WERI-Rb-1 (cell line): ENCODE data around the gene DHX8.

Experiments used
- DNase-seq: peaks from one replicate; pipeline ENCODE4 v3.0.0-alpha.2; 2020
- H3K27ac ChIP-seq: fragments of 250-450 bp; sonication (Bioruptor Pico); 2 replicates; pipeline ENCODE4 v1.5.1; 2020; ENCODE audit warnings: mild to moderate bottlenecking, moderate library complexity
- H3K27me3 ChIP-seq: fragments of 250-450 bp; sonication (Bioruptor Pico); 2 replicates; pipeline ENCODE4 v1.5.1; 2021; ENCODE audit warnings: mild to moderate bottlenecking, low read depth, moderate library complexity; ENCODE audit not compliant: insufficient read depth, severe bottlenecking
- H3K36me3 ChIP-seq: fragments of 250-450 bp; sonication (Bioruptor Pico); 2 replicates; pipeline ENCODE4 v1.5.1; 2020; ENCODE audit warnings: mild to moderate bottlenecking, moderate library complexity
- H3K4me3 ChIP-seq: 2 replicates; pipeline ENCODE4 v1.5.1; 2011; ENCODE audit warnings: low read depth, mild to moderate bottlenecking, control low read depth, low read length
- H3K9me3 ChIP-seq: fragments of 250-450 bp; sonication (Bioruptor Pico); 2 replicates; pipeline ENCODE4 v1.5.1; 2021; ENCODE audit warnings: mild to moderate bottlenecking, moderate library complexity; ENCODE audit not compliant: severe bottlenecking
- TF ChIP-seq, protein P1 (sequence below): IDR thresholded peaks from 2 replicates; pipeline ENCODE4 v1.5.1; 2011; ENCODE audit warnings: low read depth, mild to moderate bottlenecking, control low read depth, inconsistent platforms, low read length

Gene DHX8

DNA sequence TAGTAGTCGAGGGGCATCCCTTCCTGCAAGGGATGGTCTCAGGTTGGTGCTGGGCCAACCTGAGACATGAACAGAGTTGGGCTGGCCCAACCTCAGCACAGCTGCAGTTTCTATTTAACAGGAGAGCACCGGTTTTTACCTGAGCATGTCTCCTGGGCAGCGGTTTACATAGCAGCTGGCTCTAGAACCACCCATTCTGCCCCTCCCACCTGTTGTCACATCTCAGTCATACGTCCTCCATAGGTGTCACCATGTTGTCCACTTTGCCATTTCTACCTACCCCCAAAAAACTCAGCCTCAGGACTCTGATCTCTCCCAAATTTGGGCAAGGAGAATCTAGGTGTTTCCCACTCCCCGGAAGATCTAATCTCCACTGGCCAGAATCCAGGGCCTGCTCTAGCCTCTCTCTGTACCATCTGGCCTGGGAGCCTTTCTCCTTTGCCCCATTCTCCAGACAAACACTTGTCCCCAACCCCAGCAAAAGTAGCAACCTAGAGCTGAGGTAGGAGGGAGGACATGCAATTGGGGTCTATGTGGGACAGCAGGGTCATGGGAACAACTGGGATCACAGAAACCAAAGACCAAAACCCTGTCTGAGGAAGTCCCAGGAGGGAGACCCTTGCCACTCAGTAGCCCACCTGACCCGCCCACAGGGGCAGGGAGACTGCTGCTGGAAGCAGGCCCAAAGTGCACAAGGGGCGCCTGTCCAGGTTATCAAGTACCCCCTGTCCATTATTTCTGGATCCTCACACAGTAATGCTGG, 43.3 kb downstream of the DHX8 start:
- no peak overlapping the region for H3K27ac ChIP-seq
- peaks cover 53% of the 10 kb centered on the region for H3K36me3 ChIP-seq
- no peak for DNase-seq
- H3K27me3 ChIP-seq: no peaks in the 10 kb centered on the region
- H3K9me3 ChIP-seq: no peaks in the 10 kb centered on the region
- TF ChIP-seq, protein P1, sequence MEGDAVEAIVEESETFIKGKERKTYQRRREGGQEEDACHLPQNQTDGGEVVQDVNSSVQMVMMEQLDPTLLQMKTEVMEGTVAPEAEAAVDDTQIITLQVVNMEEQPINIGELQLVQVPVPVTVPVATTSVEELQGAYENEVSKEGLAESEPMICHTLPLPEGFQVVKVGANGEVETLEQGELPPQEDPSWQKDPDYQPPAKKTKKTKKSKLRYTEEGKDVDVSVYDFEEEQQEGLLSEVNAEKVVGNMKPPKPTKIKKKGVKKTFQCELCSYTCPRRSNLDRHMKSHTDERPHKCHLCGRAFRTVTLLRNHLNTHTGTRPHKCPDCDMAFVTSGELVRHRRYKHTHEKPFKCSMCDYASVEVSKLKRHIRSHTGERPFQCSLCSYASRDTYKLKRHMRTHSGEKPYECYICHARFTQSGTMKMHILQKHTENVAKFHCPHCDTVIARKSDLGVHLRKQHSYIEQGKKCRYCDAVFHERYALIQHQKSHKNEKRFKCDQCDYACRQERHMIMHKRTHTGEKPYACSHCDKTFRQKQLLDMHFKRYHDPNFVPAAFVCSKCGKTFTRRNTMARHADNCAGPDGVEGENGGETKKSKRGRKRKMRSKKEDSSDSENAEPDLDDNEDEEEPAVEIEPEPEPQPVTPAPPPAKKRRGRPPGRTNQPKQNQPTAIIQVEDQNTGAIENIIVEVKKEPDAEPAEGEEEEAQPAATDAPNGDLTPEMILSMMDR: no peak
- no peak overlapping the region for H3K4me3 ChIP-seq

DNA sequence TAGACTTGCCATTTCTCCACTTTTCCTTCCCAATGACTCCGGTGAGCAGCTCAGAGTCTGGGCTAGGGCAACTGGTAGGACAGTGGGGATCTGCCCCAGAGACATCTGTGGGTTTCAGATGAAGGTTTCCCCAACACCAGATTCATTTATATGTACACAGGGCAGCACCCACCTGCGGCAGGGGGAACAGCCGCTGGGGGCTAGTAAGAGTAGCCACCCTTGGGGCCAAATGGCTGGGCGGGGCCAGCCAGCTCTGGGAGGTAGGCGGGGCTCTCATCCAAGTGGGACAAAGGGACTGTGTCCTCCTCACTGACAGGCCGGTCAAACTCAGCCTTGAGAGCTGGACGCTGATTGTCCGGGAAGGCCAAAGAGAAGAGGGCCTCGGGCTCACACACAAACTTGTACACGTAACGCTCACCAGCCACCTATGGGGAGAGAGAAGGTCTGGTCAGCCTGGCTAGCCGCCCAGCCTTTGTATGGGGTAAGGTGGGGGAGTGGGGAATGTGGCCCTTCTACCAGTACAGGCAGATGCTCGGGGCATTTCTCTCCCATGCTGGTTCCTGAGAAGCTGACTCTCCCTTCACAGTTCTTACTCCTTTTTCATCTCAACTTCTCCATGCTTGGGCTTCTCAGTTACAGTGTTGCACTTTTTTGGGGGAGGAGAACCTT, 44.7 kb downstream of the DHX8 start:
- no peaks in the 10 kb centered on the region for H3K9me3 ChIP-seq
- H3K27ac ChIP-seq: no peak overlapping the region
- no peak for DNase-seq
- TF ChIP-seq, protein P1: no peak
- no peaks in the 10 kb centered on the region for H3K27me3 ChIP-seq
- peaks cover 39% of the 10 kb centered on the region for H3K36me3 ChIP-seq
- H3K4me3 ChIP-seq: no peak overlapping the region

DNA sequence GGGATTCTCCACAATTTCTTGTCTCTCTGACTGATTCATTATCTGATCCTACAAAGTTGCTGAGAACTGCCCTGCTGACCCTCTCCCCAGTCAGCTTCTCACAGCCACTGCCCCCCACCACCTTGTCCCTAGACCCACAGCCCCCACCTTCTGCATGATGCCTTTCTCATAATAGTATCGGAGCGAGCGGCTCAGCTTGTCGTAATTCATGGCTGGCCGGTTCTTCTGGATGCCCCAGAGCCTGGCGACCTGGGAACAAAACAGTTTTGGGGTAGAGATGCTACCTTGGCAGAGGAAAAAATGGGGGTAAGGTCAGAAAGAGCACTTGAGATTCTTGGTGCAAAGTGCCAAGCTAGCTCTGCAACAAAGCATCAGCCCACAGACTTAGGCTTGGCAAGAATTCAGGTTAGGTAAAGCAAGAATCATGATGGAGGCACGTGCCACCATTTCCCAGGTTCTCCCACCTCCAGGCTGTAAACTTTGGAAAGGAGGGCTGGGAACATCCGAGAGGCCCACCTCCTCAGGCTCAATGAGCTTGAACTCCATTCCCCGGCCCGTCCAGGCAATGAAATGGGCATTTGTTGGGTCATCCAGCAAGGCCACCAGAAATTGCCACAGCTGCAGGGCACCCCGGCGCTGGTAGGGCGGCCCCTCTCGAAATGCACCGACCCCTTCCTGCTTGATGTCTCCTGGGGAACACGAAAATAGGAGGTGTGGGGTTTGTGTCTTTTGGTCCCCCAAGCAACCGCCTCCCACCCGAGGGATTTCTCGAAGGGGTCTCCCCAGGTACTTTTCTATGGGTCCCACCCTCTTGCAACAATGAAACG, 45.4 kb downstream of the DHX8 start:
- Histone ChIP-seq H3K4me3 (no peak overlapping the region), H3K9me3 (no peaks in the 10 kb centered on the region), H3K27me3 (no peaks in the 10 kb centered on the region), H3K36me3 (peaks cover 31% of the 10 kb centered on the region), H3K27ac (no peak overlapping the region)
- DNase-seq: no peak
- TF ChIP-seq, protein P1: no peak

DNA sequence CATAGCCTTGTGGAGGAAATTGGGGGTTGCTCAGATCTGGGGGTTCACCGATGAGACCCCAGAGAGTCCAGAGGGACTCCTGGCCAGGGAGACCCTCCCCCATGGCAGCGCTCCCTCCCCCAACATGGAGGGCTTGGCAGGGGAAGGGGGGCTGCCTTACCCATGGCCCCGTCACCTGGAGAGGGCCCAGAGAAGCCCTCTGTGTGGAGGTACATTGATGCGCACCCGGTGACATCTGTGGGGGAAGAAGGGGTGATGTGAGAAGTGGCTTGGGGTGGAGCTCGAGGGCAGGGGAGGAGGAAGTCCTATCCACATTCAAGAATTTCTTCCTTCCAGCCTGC, 46.1 kb downstream of the DHX8 start:
- Histone ChIP-seq H3K36me3 (peaks cover 24% of the 10 kb centered on the region), H3K27ac (no peak overlapping the region; the same call in none of the 2 replicates), H3K4me3 (no peak overlapping the region), H3K9me3 (no peaks in the 10 kb centered on the region), H3K27me3 (no peaks in the 10 kb centered on the region)
- TF ChIP-seq, protein P1: no peak
- DNase-seq: no peak

DNA sequence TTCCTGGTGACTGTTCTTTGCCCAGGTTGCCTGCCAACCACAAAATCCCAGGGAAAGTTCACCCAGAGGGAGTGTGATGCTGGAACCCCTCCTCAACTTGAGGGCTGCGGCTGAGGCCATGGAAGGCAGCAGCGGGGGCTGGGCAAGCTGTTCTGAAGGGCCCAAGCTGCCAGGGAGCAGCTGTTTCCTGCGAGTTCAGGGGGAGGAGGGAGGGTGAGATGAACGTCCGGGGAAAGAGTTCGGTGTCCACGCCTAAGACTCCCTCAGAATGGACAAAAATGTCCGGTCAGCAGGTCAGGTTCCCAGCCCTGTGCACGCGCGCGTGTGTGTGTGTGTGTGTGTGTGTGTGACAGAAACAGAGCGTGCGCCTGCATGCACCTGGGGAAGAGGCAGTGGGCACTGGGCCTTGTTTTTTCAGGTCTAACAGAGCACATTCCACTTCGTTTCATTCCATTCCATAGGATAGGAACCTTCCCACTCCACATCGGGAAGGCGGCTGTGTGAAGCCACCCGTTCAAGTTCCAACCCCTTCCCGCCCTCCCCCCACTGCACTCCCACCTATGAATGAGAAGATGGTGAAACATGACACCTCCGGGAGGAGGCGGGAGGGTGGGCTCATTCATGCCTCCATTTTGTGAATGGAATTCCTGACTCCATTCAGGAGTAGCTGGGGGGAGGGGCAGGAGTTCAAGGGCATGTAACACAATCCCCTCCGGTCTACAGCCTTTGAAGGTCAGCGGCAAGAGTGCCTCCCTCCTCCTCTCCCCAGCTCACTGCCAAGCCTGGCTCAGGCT, 46.7 kb downstream of the DHX8 start:
- Histone ChIP-seq H3K27ac (peak overlapping the region; percentile 59), H3K36me3 (peaks cover 18% of the 10 kb centered on the region), H3K9me3 (no peaks in the 10 kb centered on the region), H3K4me3 (peak overlapping the region; percentile 31), H3K27me3 (no peaks in the 10 kb centered on the region)
- TF ChIP-seq, protein P1: no peak
- DNase-seq: peak; percentile 97
